Activated naive CD4-positive, alpha-beta T cell treated with anti-CD3 and anti-CD28 coated beads, Interleukin-2, amount 50 U/mL, for 72 hours (primary cell): ENCODE data around the gene SULF2. TPM values are rescaled to one million over a fixed set of nuclear protein-coding genes. Genes with fewer than 3 reads are reported as not detected.

Source experiments
- ATAC-seq, 2 donors: fragments of 150-1000 bp; cut with Tn5 transposase; 2 replicates each; pipeline ENCODE4 v1.10.0; 2021; ENCODE audit warnings: mild to moderate bottlenecking in 2 of 2, moderate library complexity in 2 of 2
- DNase-seq, 2 donors: peaks; one replicate each; pipeline ENCODE4 v3.0.0; 2021 to 2022; ENCODE audit warnings: low spot score in 2 of 2
- H3K27ac Mint-ChIP-seq, 2 donors: one replicate each; pipeline ENCODE4 v1.8.0; 2022; ENCODE audit warnings: mild to moderate bottlenecking in 2 of 2, mixed read lengths in 2 of 2
- H3K36me3 Mint-ChIP-seq, 2 donors: one replicate each; pipeline ENCODE4 v1.8.0; 2022; ENCODE audit warnings: mixed read lengths in 2 of 2
- H3K9me3 Mint-ChIP-seq, 2 donors: one replicate each; pipeline ENCODE4 v1.8.0; 2022; ENCODE audit warnings: mixed read lengths in 2 of 2
- total RNA-seq, 2 donors: library from RNA; stranded (reverse); gene quantifications; one replicate each; pipeline ENCODE4 v1.2.3, GENCODE V29; 2022

Gene SULF2
- total RNA-seq, 2 donors from 2014 or later = 1.4 to 2.3 TPM

DNA sequence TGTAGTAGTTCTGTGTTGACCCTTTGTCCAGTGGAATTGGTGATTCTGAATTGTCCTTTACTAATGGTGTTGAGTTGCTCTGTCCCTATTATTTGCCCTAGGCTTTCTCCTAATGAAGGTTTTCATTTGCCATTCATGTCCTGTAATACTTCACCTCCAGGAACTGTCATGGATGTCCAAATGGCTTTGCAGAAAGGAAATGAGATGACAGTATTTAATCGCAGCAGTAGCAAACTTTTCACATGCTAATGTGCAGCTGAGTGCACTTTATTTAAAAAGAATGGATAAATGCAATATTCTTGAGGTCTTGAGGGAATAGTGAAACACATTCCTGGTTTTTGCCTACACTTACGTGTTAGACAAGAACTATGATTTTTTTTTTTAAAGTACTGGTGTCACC lies 131.4 kb downstream of the SULF2 start:
- Mint-ChIP-seq H3K27ac (no peak overlapping the region), H3K36me3 (peaks cover 7 to 14% of the 10 kb centered on the region in 2 donors), H3K9me3 (no peaks in the 10 kb centered on the region)
- ATAC-seq = no peak
- no peak for DNase-seq

- no peak overlapping the region for H3K27ac Mint-ChIP-seq
- DNase-seq (no peak), ATAC-seq (no peak)
- no peaks in the 10 kb centered on the region for H3K9me3 Mint-ChIP-seq
- peaks cover 7 to 14% of the 10 kb centered on the region in 2 donors for H3K36me3 Mint-ChIP-seq
These were observed 132.5 kb downstream of the SULF2 start for GRCh38 chr20:47652794-47653193.

DNA sequence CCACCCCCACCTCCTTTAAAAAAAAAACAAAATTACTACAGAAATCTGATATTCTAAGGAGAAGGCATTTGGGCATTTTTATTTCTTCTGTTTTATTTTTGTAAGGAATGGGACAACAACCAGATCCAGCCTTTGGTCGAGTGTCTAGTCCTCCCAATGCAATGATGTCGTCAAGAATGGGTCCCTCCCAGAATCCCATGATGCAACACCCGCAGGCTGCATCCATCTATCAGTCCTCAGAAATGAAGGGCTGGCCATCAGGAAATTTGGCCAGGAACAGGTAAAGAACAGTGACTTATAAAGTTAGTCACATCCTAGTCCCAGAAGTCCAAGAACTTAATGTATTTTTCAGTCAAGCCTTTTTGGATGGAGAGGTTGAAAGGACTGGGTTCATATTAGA lies 133.0 kb downstream of the SULF2 start:
- no peak for DNase-seq
- Mint-ChIP-seq H3K27ac (peak overlapping the region in 1 of 2 donors; percentile 36), H3K9me3 (no peaks in the 10 kb centered on the region), H3K36me3 (peaks cover 7 to 14% of the 10 kb centered on the region in 2 donors)
- no peak for ATAC-seq

- Mint-ChIP-seq H3K36me3 (peaks cover 11 to 24% of the 10 kb centered on the region in 2 donors), H3K9me3 (no peaks in the 10 kb centered on the region), H3K27ac (peak overlapping the region in 1 of 2 donors; percentile 65)
- no peak for DNase-seq
- ATAC-seq = no peak
These were observed 136.3 kb downstream of the SULF2 start for GRCh38 chr20:47648943-47649342.

DNA sequence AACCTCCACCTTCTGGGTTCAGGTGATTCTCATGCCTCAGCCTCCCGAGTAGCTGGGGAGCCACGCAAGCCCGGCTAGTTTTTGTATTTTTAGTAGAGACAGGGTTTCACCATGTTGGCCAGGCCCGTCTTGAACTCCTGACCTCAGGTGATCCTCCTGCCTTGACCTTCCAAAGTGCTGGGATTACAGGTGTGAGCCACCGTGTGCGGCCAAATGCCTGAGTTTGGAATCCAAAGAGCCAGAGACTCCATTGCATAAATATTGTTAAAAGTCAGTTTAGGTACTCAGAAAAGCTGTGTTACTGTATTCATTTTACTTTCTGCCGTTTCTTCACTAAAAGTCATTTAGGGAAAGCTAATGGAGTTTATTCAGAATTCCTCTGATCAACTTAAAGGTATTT lies 137.3 kb downstream of the SULF2 start:
- ATAC-seq = no peak
- Mint-ChIP-seq H3K36me3 (peaks cover 14 to 17% of the 10 kb centered on the region in 2 donors), H3K9me3 (no peaks in the 10 kb centered on the region)

DNA sequence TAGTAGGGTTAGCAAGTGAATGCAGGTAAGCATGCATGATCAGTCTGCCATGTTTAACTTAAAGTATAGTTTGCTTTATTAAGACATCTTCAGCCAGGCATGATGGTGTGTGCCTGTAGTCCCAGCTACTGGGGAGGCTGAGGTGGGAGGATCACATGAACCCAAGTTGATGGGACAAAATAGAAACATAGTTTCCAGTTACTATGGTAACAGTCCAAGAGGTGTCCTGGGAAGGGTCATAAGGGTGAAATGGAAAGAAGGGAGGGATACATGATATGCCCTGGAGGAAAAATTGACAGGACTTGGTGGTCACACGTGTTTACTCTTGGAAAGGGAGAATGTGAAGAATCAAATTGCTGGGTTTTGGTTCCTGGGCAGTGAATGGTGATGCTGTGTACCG lies 139.6 kb downstream of the SULF2 start:
- Mint-ChIP-seq H3K36me3 (peaks cover 9 to 21% of the 10 kb centered on the region in 2 donors), H3K9me3 (no peaks in the 10 kb centered on the region), H3K27ac (peak overlapping the region in 1 of 2 donors; percentile 75)
- no peak for DNase-seq
- ATAC-seq = no peak

More for the DNA sequence above, 137.3 kb downstream of the SULF2 start:
- H3K27ac Mint-ChIP-seq = peak overlapping the region in 1 of 2 donors; percentile 58
- no peak for DNase-seq

DNA sequence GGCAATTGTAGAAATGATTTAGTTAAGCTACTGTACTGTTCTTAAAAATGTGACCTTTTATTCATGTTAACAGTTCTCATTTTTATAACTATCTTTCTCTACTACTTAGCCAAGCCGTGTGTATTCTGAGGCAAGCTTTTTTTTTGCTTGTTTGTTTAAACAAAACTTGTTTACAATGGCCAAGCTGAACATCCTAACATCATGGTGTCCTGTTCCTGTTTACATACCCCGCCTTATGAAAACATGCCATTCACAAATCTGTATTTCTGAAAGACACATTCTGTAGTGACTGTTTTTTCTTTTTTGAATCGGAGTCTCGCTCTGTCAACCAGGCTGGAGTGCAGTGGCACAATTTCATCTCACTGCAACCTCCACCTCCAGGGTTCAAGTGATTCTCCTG lies 142.7 kb downstream of the SULF2 start:
- no peaks in the 10 kb centered on the region for H3K9me3 Mint-ChIP-seq
- H3K36me3 Mint-ChIP-seq = peaks cover 21 to 32% of the 10 kb centered on the region in 2 donors
- H3K27ac Mint-ChIP-seq = peak overlapping the region; percentile 21 to 30
- DNase-seq (no peak), ATAC-seq (no peak)

GRCh38 chr20:47642118-47642517 lies 143.2 kb downstream of the SULF2 start:
- Mint-ChIP-seq H3K27ac (peak overlapping the region in 1 of 2 donors; percentile 39), H3K9me3 (no peaks in the 10 kb centered on the region), H3K36me3 (peaks cover 21 to 32% of the 10 kb centered on the region in 2 donors)
- ATAC-seq (no peak), DNase-seq (no peak)

GRCh38 chr20:47638851-47639250 lies 146.4 kb downstream of the SULF2 start:
- H3K9me3 Mint-ChIP-seq = no peaks in the 10 kb centered on the region
- no peak overlapping the region for H3K27ac Mint-ChIP-seq
- H3K36me3 Mint-ChIP-seq = peaks cover 22 to 25% of the 10 kb centered on the region in 2 donors
- ATAC-seq = no peak
- no peak for DNase-seq

DNA sequence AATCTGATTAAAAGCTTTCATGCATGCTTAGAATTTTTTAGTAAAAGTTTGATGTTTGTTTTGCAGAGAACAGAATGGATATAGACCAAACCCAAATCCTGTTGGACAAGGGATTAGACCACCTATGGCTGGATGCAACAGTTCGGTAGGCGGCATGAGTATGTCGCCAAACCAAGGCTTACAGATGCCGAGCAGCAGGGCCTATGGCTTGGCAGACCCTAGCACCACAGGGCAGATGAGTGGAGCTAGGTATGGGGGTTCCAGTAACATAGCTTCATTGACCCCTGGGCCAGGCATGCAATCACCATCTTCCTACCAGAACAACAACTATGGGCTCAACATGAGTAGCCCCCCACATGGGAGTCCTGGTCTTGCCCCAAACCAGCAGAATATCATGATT lies 150.0 kb downstream of the SULF2 start:
- H3K9me3 Mint-ChIP-seq = no peaks in the 10 kb centered on the region
- ATAC-seq (no peak), DNase-seq (no peak)
- peaks cover 20 to 26% of the 10 kb centered on the region in 2 donors for H3K36me3 Mint-ChIP-seq
- H3K27ac Mint-ChIP-seq = no peak overlapping the region

DNA sequence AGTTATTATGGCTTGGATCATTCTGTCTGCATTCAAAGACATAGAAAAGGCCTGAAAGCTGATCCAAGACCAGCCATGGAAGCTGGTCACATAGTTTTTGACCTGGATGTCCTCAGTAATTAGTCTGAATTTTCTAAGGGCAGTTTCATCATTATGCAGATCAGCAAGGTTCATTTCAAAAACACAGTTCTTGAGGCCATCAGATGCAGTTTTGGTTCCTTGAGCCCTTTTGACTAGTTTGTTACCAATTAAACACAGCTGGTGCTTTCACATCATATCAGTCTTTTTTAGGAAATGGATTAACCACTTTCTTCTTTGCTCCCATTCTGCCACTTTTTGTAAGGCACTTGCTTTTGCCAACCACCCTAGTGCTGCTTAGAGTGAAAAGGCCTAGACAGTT lies 154.2 kb downstream of the SULF2 start:
- Mint-ChIP-seq H3K9me3 (no peaks in the 10 kb centered on the region), H3K27ac (no peak overlapping the region), H3K36me3 (peaks cover 8 to 23% of the 10 kb centered on the region in 2 donors)
- DNase-seq (no peak), ATAC-seq (no peak)

- DNase-seq (no peak), ATAC-seq (no peak)
- Mint-ChIP-seq H3K36me3 (peaks cover 4 to 23% of the 10 kb centered on the region in 2 donors), H3K27ac (no peak overlapping the region), H3K9me3 (no peaks in the 10 kb centered on the region)
These were observed 155.4 kb downstream of the SULF2 start for GRCh38 chr20:47629907-47630306.

GRCh38 chr20:47627540-47627939 lies 157.7 kb downstream of the SULF2 start:
- Mint-ChIP-seq H3K36me3 (peaks cover 7 to 20% of the 10 kb centered on the region in 2 donors), H3K27ac (no peak overlapping the region)
- ATAC-seq = no peak

DNA sequence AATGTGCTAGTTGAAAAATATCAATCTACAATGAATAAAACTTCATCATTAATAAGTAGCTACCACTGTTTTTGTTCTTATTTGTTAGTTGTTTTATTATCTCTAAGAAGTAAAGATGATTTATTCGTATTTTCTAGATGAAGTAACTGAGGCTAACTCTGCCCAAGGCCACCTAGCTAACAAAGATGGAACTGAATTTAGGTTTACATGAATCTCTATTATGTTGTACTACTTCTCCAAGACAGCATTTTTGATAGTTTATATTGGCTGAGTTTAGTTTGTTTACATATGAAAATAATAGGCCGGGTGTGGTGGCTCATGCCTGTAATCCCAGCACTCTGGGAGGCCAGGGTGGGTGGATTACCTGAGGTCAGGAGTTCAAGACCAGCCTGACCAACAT lies 162.1 kb downstream of the SULF2 start:
- no peak for DNase-seq
- ATAC-seq = no peak
- H3K36me3 Mint-ChIP-seq = peaks cover 12 to 16% of the 10 kb centered on the region in 2 donors
- no peak overlapping the region for H3K27ac Mint-ChIP-seq
- H3K9me3 Mint-ChIP-seq = no peaks in the 10 kb centered on the region

More at GRCh38 chr20:47627540-47627939, 157.7 kb downstream of the SULF2 start:
- DNase-seq = no peak
- no peaks in the 10 kb centered on the region for H3K9me3 Mint-ChIP-seq

- H3K27ac Mint-ChIP-seq = peak overlapping the region in 1 of 2 donors; percentile 77
- ATAC-seq = peak in 1 of 2 donors; percentile 5
- peaks cover 9 to 12% of the 10 kb centered on the region in 2 donors for H3K36me3 Mint-ChIP-seq
- DNase-seq = no peak
- no peaks in the 10 kb centered on the region for H3K9me3 Mint-ChIP-seq
These were observed 163.1 kb downstream of the SULF2 start for GRCh38 chr20:47622118-47622665.

DNA sequence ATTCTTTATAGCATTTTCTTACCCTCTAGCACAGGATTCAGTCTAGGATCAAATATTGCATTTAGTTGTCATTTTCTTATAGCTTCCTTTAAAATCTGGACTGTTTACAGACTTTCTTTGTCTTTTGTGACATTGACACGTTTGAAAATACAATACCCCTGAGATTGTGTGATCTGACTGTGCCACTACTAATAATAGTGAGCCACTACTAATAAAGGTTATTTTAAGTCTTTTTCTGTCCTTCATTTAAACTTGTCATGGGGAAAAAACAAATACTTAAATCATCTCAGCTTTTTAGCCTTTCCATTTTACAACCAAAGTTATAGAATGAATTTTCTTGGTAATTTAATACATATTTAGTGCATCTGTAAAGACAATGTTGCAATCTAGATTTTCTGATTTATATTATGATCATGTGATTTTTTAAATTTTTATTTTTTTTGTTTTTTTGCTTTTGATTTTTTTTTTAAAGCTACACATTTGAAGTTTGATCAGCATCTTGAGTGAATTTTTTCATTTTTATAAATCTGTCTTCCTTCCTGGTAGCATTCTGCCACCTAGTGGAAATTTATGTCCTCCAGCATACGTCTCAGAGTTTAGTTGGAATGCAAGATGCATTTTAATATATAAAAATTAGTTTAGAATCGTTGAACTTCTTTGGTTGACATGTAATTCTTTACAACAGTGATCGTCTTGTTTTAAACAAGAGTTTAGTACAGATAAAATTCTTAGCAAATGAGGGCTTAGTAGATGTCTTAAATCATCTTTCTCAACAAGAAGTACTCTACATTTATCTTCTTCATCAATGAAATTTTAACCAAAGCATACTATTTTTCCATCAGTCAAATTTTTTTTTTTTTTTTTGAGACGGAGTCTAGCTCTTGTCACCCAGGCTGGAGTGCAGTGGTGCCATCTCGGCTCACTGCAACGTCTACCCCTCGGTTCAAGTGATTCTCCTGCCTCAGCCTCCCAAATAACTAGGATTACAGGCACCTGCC lies 164.2 kb downstream of the SULF2 start:
- Mint-ChIP-seq H3K27ac (peak overlapping the region; percentile 10 to 32), H3K36me3 (peaks cover 12 to 13% of the 10 kb centered on the region in 2 donors), H3K9me3 (peaks cover 0 to 3% of the 10 kb centered on the region in 2 donors)
- ATAC-seq (peak in 1 of 2 donors; percentile 55), DNase-seq (no peak)

DNA sequence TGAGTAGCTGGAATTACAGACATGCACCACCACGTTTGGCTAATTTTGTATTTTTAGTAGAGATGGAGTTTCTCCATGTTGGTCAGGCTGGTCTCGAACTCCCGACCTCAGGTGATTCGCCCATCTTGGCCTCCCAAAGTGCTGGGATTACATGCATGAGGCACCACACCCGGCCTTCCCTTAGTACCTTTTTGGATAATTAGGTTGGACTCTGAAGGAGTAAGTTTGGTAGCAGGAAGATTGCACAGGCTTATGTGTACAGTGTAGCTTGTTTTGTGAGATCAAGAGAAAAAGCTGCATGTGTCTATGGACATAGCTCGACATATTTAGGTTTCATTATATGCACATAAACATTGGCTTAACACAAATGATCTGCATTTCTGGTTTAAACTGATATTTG lies 166.8 kb downstream of the SULF2 start:
- no peak for ATAC-seq
- no peak for DNase-seq
- H3K9me3 Mint-ChIP-seq = peaks cover 0 to 7% of the 10 kb centered on the region in 2 donors
- H3K27ac Mint-ChIP-seq = no peak overlapping the region
- H3K36me3 Mint-ChIP-seq = peaks cover 16 to 21% of the 10 kb centered on the region in 2 donors
